ENCODE data around the gene KBTBD2.
A peak's percentile ranks its signal among the peaks of the same experiment; 100 is the strongest.
"Not testable (repeated sequence)": the region's sequence is repeated elsewhere in the genome, so short reads cannot be mapped to it uniquely, and the experiment has no call there.

KBTBD2 gene

GRCh38 chr7:32892521-32893206 is 1.1 kb upstream of the KBTBD2 start:
- DNase-seq: peak in 1 of 2 experiments; percentile 50

GRCh38 chr7:32891800-32892520 is 400 bp upstream of the KBTBD2 start:
- peak; percentile 96 to 97 for DNase-seq

DNA sequence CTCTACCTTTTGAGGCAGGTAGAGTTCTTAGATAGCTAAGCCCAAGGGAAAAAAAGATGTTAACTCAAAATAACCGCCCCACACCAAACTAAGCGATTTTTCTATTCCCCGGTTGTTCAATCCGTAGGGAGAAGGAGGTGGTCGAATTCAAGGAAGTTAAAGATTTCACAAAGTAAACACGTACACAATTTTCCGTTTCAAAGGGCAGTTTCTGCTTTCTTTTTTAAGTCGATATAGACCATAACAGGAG is 842 bp downstream of the KBTBD2 start:
- no peak for DNase-seq

GRCh38 chr7:32890010-32890792 is 1.4 kb downstream of the KBTBD2 start:
- DNase-seq: peak; percentile 6 to 45

- no peak for DNase-seq
These were observed 3.1 kb downstream of the KBTBD2 start for GRCh38 chr7:32888505-32888904.

DNA sequence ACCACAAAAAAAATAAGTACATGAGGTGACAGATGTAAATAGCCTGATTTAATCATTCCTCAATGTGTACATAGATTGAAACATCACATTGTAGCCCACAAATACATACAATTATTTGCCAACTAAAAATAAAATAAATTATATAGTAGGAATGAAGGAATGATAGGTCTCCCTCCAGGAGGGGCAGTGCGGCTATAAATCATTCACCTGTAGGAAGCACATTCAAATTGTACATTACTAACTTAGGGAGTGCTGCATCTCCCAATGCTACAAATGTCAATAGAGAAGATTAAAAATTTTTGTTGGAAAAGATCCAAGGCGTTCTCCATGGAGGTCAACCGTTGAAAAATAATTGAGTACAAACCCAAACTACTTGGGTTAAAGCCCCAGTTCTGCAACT is 4.2 kb downstream of the KBTBD2 start:
- DNase-seq: no peak

DNA sequence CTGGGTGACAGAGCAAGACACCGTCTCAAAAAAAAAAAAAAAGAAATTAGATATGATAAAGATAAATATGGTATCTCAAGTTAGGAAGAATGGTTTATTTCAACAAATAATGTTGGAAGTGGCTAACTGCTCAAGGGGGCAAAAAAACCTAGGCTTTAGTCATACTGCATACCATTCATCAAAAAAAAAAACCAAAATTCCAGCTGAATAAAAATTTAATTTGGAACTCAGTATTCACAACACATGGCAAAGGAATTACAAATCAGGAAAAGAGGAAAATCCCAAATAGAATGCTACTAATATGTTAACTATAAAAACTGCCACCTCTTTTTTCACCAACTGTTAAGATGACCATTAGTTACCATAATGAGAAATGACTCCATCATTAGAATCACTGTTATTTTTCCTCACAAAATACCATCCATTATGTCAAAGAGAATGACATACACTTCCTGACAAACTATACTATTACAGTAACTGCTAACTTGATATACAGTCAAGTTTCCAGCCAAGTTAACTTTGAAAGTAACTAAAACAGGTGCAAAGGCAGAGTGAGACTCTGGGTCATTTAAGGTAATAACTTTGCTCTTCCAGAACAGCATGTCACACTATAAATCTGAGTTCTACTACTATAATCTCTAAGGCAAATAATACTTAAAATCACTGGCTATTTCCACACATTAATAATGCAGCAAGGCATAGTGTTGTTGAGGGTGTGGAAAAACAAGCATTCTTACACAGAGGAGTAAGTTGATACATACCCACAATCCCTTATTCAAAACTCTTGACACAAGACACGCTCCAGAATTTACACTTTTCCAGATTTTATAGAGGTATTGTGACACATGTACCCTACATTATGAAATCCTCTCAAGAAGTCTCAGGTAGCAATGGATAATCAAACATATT is 10.2 kb downstream of the KBTBD2 start:
- DNase-seq: no peak

DNA sequence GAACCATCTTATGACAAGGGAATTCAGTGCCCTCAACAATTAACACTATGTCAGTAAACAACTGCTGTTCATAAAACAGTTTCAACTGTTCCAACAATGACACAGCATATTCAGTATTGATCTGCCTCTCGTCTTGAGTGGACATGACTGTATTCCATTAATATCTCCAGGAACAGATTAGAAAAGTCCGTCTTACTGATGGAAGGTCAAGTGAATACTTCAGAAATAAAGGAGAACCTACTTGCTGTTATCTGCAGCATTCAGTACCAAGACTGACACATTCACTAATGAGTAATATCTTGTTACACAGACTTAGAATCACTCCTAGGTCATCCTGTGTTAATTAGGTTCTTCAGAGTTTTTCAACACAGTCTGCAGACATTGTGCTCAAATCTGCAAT is 12.1 kb downstream of the KBTBD2 start:
- peak; percentile 17 to 41 for DNase-seq

DNA sequence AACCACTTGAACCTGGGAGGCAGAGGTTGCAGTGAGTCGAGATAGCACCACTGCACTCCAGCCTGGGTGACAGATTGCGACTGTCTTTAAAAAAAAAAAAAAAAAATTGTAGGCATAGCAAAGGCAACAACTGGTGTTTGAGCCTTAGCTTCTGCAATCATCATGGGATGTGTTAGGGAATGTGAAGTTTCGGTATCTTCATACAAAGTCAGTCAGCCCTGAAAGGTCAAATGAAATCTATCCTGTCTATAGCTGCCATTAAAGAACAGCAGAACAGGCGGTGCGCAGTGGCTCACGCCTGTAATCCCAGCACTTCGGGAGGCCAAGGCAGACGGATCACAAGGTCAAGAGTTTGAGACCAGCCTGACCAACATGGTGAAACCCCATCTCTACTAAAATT is 13.5 kb downstream of the KBTBD2 start:
- peak; percentile 28 to 60 for DNase-seq

- no peak for DNase-seq
These were observed 19.1 kb downstream of the KBTBD2 start for GRCh38 chr7:32872421-32872820.

DNA sequence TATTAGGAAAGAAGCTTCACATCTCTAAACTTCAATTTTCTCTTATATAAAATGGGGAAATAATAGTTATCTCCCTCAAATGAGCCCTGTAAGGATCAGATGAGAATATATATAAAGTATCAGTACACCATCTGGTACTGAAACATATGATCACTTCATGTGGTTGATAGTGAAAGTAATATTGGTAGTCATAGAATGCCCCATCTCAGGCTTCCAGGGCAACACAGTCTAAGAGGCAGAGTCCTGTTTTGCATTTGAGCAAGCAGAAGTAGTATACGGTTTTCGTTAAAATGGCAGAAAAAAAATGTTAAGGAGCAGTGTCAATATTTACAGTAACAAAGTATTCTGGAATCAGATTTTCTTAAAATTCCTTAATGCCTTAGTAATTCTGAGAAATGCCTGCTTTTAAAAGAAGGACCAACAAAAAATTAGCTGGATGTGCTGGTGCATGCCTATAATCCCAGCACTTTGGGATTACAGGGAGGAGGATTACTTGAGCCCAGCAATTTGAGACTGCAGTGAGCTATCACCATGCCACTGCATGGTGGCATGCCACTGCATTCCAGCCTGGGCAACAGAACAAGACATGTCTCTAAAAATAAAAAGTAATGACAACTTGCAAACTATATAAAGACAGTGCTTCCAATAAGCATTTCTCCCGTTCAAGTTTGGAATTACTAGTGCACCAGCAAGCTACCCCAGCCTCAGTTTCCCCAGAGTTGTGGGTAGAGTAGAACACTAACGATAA is 19.8 kb downstream of the KBTBD2 start:
- no peak for DNase-seq

DNA sequence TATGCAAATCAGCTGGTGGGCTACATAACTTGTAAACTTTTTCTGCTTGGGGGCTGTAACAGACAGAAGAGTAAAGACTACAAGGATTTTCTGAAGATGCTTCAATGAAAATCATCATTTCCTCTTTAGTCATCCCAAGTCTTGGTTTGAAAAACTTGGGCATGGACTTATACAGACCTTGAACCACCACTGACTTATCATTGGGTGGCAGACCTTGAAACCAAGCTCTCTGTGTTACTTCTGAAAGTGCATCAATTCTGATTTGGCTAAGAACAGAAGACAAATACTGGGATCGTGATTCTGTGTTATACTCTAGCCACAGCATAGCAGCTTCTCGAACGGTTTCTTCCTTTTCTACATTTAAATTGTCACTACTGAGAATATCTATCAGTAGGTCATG is 21.3 kb downstream of the KBTBD2 start:
- DNase-seq: no peak

DNA sequence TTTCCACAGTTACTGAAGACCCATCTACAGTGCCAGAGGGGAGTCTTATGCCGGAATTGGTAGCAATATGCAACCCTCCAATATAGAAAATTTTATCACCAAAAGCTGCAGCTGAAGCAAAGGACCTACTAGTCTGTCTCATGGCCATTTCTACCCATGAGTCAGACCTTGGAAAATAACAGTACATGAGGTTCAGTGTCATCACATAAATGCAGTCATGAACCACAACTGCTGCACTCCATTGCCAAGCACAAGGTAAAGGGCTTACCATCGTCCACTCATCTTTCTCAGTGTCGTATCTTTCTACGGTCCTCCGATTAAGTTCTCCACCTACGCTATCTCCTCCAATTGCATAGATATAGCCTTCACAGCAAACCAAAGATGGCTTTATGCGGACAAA is 21.8 kb downstream of the KBTBD2 start:
- no peak for DNase-seq

GRCh38 chr7:32868116-32868515 is 23.4 kb downstream of the KBTBD2 start:
- no peak for DNase-seq

GRCh38 chr7:32865448-32866030 is 26.0 kb downstream of the KBTBD2 start:
- no peak for DNase-seq

GRCh38 chr7:32863872-32864271 is 27.7 kb downstream of the KBTBD2 start:
- DNase-seq: not testable (repeated sequence)

- DNase-seq: peak in 1 of 2 experiments; percentile 13
These were observed 31.5 kb downstream of the KBTBD2 start for GRCh38 chr7:32860090-32860489.

DNA sequence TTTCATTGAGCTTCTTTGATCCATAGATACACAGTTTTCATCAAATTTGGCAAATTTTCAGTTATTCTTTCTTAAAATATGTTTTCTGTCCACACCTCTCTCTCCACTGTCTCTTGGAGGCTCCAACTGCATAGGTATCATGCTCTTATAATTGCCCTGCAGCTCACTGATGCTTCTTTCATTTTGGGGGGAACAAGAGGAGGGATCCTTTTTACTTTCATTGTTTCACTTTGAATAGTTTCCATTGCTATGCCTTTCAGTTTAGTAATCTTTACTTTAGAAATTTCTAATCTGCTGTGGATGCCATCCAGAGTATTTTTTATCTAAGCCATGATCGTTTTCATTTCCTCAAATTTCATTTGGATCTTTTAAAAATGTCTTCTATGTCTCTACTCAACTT is 32.9 kb downstream of the KBTBD2 start:
- no peak for DNase-seq

GRCh38 chr7:32857063-32857462 is 34.5 kb downstream of the KBTBD2 start:
- peak in 1 of 2 experiments; percentile 6 for DNase-seq

GRCh38 chr7:32855837-32856775 is 35.5 kb downstream of the KBTBD2 start:
- DNase-seq: not testable (repeated sequence)

DNA sequence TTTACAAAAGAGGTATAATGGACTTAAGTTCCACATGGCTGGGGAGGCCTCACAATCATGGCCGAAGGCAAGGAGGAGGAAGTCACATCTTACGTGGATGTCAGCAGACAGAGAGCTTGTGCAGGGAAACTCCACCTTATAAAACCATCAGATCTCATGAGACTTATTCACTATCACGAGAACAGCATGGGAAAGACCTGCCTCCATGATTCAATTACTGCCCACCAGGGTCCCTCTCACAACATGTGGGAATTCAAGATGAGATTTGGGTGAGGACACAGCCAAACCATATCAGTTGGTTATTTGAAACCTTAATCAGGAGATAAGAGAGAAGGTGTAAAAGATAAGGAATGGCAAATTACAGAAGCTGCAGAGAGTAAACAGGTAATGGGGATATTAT is 40.9 kb downstream of the KBTBD2 start:
- DNase-seq: not testable (repeated sequence)

All from NCI-H524 (cell line).